ENCODE results near the gene FHIP1B. TPM values are rescaled to one million over a fixed set of nuclear protein-coding genes. Genes with fewer than 3 reads are reported as not detected.
A peak's percentile ranks its signal among the peaks of the same experiment; 100 is the strongest.
"Not testable (repeated sequence)": the region's sequence is repeated elsewhere in the genome, so short reads cannot be mapped to it uniquely, and the experiment has no call there.

FHIP1B gene
- polyA plus RNA-seq (2013, experiment 1 of 2) = 15.4 TPM
- 13.6 TPM for polyA plus RNA-seq (2013, experiment 2 of 2)

- Histone ChIP-seq H3K4me1 (ENCODE audit: control insufficient read depth, insufficient read depth, low read length, poor library complexity, severe bottlenecking) (peaks cover 3% of the 10 kb centered on the region), H3K27ac (ENCODE audit: low read depth, low read length, severe bottlenecking) (peak within 1 kb of the TSS; percentile 76), H3K9me3 (ENCODE audit: control insufficient read depth, low read length) (no peaks in the 10 kb centered on the region), H3K36me3 (ENCODE audit: control insufficient read depth, insufficient read depth, low read length) (no peaks in the 10 kb centered on the region), H3K4me3 (ENCODE audit: extremely low read depth, insufficient read depth, low read length, poor library complexity, severe bottlenecking) (peak within 1 kb of the TSS; percentile 74)
- WGBS, 2 experiments (ENCODE audit: insufficient coverage in 2 of 2) = 0% methylated on average over 60 to 62 of the region's 62 CpGs
Observed at GRCh38 chr11:6234387-6235107, at the start of gene FHIP1B. Gene FHIP1B, minus strand, starts transcription at chr11:6234636. Its CDS starts 10,120 bp downstream, at chr11:6224516.

- Histone ChIP-seq H3K36me3 (ENCODE audit: control insufficient read depth, insufficient read depth, low read length) (no peaks in the 10 kb centered on the region), H3K4me3 (ENCODE audit: extremely low read depth, insufficient read depth, low read length, poor library complexity, severe bottlenecking) (no peak overlapping the region), H3K4me1 (ENCODE audit: control insufficient read depth, insufficient read depth, low read length, poor library complexity, severe bottlenecking) (peaks cover 10% of the 10 kb centered on the region), H3K9me3 (ENCODE audit: control insufficient read depth, low read length) (no peaks in the 10 kb centered on the region), H3K27ac (ENCODE audit: low read depth, low read length, severe bottlenecking) (no peak overlapping the region)
- 50 to 83% methylated on average over 1 to 3 of the region's 4 CpGs for WGBS, 2 experiments (ENCODE audit: insufficient coverage in 2 of 2)
Observed at GRCh38 chr11:6283453-6284023, 49.1 kb upstream of the FHIP1B start.

DNA sequence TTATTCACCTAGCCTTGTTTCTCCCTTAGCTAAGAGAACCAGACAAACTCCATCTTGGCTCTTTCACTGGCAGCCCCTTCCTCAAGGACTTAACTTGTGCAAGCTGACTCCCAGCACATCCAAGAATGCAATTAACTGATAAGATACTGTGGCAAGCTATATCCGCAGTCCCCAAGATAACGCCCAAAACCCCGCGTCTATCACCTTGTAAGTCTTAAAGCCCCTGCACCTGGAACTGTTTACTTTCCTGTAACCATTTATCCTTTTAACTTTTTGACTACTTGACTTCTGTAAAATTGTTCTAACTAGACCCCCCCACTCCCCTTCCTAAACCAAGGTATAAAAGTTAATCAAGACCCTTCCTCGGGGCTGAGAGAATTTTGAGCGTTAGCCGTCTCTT lies 46.4 kb upstream of the FHIP1B start:
- not testable (repeated sequence) for H3K36me3 ChIP-seq (ENCODE audit: control insufficient read depth, insufficient read depth, low read length); H3K4me1 ChIP-seq (ENCODE audit: control insufficient read depth, insufficient read depth, low read length, poor library complexity, severe bottlenecking); H3K9me3 ChIP-seq (ENCODE audit: control insufficient read depth, low read length); H3K4me3 ChIP-seq (ENCODE audit: extremely low read depth, insufficient read depth, low read length, poor library complexity, severe bottlenecking); H3K27ac ChIP-seq (ENCODE audit: low read depth, low read length, severe bottlenecking)
- WGBS, 2 experiments (ENCODE audit: insufficient coverage in 2 of 2) = 68 to 80% methylated on average over 3 to 7 of the region's 7 CpGs

DNA sequence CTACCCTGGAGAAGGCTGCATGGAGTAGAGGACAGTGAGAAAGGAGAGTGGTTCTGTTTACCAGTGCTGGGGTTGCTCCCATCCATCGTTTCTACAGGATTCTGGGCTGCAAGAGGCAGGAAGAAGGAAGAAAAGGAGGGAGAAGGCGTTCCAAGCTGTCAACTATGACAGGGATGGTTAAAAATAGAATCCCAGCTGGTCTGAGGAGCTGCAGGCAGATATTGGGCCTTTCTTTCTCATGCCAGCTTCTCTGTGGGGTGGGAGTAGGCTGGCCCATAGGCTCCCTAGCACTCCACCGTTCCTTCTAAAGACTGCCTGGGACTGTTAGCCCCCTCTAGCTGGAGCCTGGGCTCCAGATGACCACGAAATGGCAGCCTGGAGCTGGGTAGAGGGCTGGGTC lies 38.8 kb upstream of the FHIP1B start:
- Histone ChIP-seq H3K36me3 (ENCODE audit: control insufficient read depth, insufficient read depth, low read length) (no peaks in the 10 kb centered on the region), H3K4me3 (ENCODE audit: extremely low read depth, insufficient read depth, low read length, poor library complexity, severe bottlenecking) (no peak overlapping the region), H3K27ac (ENCODE audit: low read depth, low read length, severe bottlenecking) (no peak overlapping the region), H3K4me1 (ENCODE audit: control insufficient read depth, insufficient read depth, low read length, poor library complexity, severe bottlenecking) (no peaks in the 10 kb centered on the region), H3K9me3 (ENCODE audit: control insufficient read depth, low read length) (no peaks in the 10 kb centered on the region)
- WGBS, 2 experiments (ENCODE audit: insufficient coverage in 2 of 2) = 95 to 100% methylated on average over 1 to 2 of the region's 4 CpGs

- Histone ChIP-seq H3K4me1 (ENCODE audit: control insufficient read depth, insufficient read depth, low read length, poor library complexity, severe bottlenecking) (no peaks in the 10 kb centered on the region), H3K4me3 (ENCODE audit: extremely low read depth, insufficient read depth, low read length, poor library complexity, severe bottlenecking) (no peak overlapping the region), H3K9me3 (ENCODE audit: control insufficient read depth, low read length) (no peaks in the 10 kb centered on the region), H3K36me3 (ENCODE audit: control insufficient read depth, insufficient read depth, low read length) (no peaks in the 10 kb centered on the region), H3K27ac (ENCODE audit: low read depth, low read length, severe bottlenecking) (no peak overlapping the region)
- 94% methylated on average over 2 of the region's 3 CpGs; no CpG with 5 or more reads in 1 of the 2 experiments for WGBS, 2 experiments (ENCODE audit: insufficient coverage in 2 of 2)
Observed at GRCh38 chr11:6271598-6271997, 37.2 kb upstream of the FHIP1B start.

- Histone ChIP-seq H3K27ac (ENCODE audit: low read depth, low read length, severe bottlenecking) (no peak overlapping the region), H3K4me3 (ENCODE audit: extremely low read depth, insufficient read depth, low read length, poor library complexity, severe bottlenecking) (no peak overlapping the region), H3K4me1 (ENCODE audit: control insufficient read depth, insufficient read depth, low read length, poor library complexity, severe bottlenecking) (no peaks in the 10 kb centered on the region), H3K9me3 (ENCODE audit: control insufficient read depth, low read length) (no peaks in the 10 kb centered on the region), H3K36me3 (ENCODE audit: control insufficient read depth, insufficient read depth, low read length) (no peaks in the 10 kb centered on the region)
- 96 to 97% methylated on average over 38 to 39 of the region's 41 CpGs for WGBS, 2 experiments (ENCODE audit: insufficient coverage in 2 of 2)
Observed at GRCh38 chr11:6270584-6271246, 36.3 kb upstream of the FHIP1B start.

GRCh38 chr11:6269994-6270393 lies 35.6 kb upstream of the FHIP1B start:
- 91 to 94% methylated on average over 23 of the region's 24 CpGs for WGBS, 2 experiments (ENCODE audit: insufficient coverage in 2 of 2)
- H3K36me3 ChIP-seq (ENCODE audit: control insufficient read depth, insufficient read depth, low read length) = no peaks in the 10 kb centered on the region
- no peak overlapping the region for H3K27ac ChIP-seq (ENCODE audit: low read depth, low read length, severe bottlenecking)
- H3K9me3 ChIP-seq (ENCODE audit: control insufficient read depth, low read length) = no peaks in the 10 kb centered on the region
- no peak overlapping the region for H3K4me3 ChIP-seq (ENCODE audit: extremely low read depth, insufficient read depth, low read length, poor library complexity, severe bottlenecking)
- H3K4me1 ChIP-seq (ENCODE audit: control insufficient read depth, insufficient read depth, low read length, poor library complexity, severe bottlenecking) = no peaks in the 10 kb centered on the region

DNA sequence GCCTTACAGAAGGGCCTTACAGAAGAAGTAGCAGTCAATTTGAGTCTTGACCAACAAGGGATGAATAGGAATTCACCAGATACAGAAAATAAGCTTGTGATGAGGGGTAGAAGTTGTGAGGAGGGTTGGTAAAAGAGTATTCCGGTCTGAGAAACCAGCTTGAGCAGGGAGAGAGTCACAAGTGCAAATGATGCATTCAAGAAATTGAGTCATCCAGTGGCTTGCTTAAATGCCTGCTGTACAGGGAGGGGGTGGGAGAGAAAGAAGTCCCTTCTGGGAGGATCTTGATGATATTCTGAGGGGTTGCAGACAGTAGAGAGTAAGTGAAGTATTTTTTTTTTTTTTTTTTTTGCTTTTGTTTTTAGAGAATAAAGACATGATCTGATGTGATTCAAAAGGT lies 34.4 kb upstream of the FHIP1B start:
- Histone ChIP-seq H3K9me3 (ENCODE audit: control insufficient read depth, low read length) (no peaks in the 10 kb centered on the region), H3K4me3 (ENCODE audit: extremely low read depth, insufficient read depth, low read length, poor library complexity, severe bottlenecking) (no peak overlapping the region), H3K4me1 (ENCODE audit: control insufficient read depth, insufficient read depth, low read length, poor library complexity, severe bottlenecking) (no peaks in the 10 kb centered on the region), H3K36me3 (ENCODE audit: control insufficient read depth, insufficient read depth, low read length) (no peaks in the 10 kb centered on the region), H3K27ac (ENCODE audit: low read depth, low read length, severe bottlenecking) (no peak overlapping the region)
- 67 to 82% methylated on average over 1 of the region's 1 CpG for WGBS, 2 experiments (ENCODE audit: insufficient coverage in 2 of 2)

- Histone ChIP-seq H3K27ac (ENCODE audit: low read depth, low read length, severe bottlenecking) (no peak overlapping the region), H3K4me3 (ENCODE audit: extremely low read depth, insufficient read depth, low read length, poor library complexity, severe bottlenecking) (no peak overlapping the region), H3K9me3 (ENCODE audit: control insufficient read depth, low read length) (no peaks in the 10 kb centered on the region), H3K36me3 (ENCODE audit: control insufficient read depth, insufficient read depth, low read length) (no peaks in the 10 kb centered on the region), H3K4me1 (ENCODE audit: control insufficient read depth, insufficient read depth, low read length, poor library complexity, severe bottlenecking) (peaks cover 8% of the 10 kb centered on the region)
- 91 to 100% methylated on average over 1 of the region's 1 CpG for WGBS, 2 experiments (ENCODE audit: insufficient coverage in 2 of 2)
Observed at GRCh38 chr11:6263662-6264061, 29.2 kb upstream of the FHIP1B start.

- H3K27ac ChIP-seq (ENCODE audit: low read depth, low read length, severe bottlenecking) = no peak overlapping the region
- peak overlapping the region; percentile 40 for H3K4me3 ChIP-seq (ENCODE audit: extremely low read depth, insufficient read depth, low read length, poor library complexity, severe bottlenecking)
- H3K4me1 ChIP-seq (ENCODE audit: control insufficient read depth, insufficient read depth, low read length, poor library complexity, severe bottlenecking) = peaks cover 16% of the 10 kb centered on the region
- no peaks in the 10 kb centered on the region for H3K9me3 ChIP-seq (ENCODE audit: control insufficient read depth, low read length)
- H3K36me3 ChIP-seq (ENCODE audit: control insufficient read depth, insufficient read depth, low read length) = no peaks in the 10 kb centered on the region
- 43 to 86% methylated on average over 2 to 4 of the region's 5 CpGs for WGBS, 2 experiments (ENCODE audit: insufficient coverage in 2 of 2)
Observed at GRCh38 chr11:6260207-6260726, 25.8 kb upstream of the FHIP1B start.

Data from mesodermal cell (in vitro differentiated cells).